Colonic mucosa (tissue), 4 donors: Measurements from ENCODE around the gene DUSP10. TPM values are rescaled to one million over a fixed set of nuclear protein-coding genes. Genes with fewer than 3 reads are reported as not detected.

Experiments
- DNase-seq: peaks from one replicate; pipeline ENCODE4 v3.0.0-alpha.2; 2020
- H3K27ac ChIP-seq: fragments of 200-600 bp; one replicate; pipeline ENCODE4 v1.8.0; 2021
- H3K27me3 ChIP-seq: fragments of 200-600 bp; one replicate; pipeline ENCODE4 v1.8.0; 2021
- H3K36me3 ChIP-seq: fragments of 200-600 bp; one replicate; pipeline ENCODE4 v1.8.0; 2021
- H3K4me1 ChIP-seq: fragments of 200-600 bp; one replicate; pipeline ENCODE4 v1.8.0; 2021; ENCODE audit warnings: mild to moderate bottlenecking
- H3K4me3 ChIP-seq: fragments of 200-600 bp; one replicate; pipeline ENCODE4 v1.8.0; 2021
- H3K9ac ChIP-seq, 2 donors: one replicate each; pipeline ENCODE4 v1.7.0; 2013; ENCODE audit warnings: control low read depth in 2 of 2, low read depth in 2 of 2, low read length in 2 of 2
- H3K9me3 ChIP-seq: fragments of 200-600 bp; one replicate; pipeline ENCODE4 v1.8.0; 2021
- intact Hi-C: fragments of 100-400 bp; cut with DNase I; formaldehyde crosslinking; loops from one replicate; pipeline ENCODE4 v1.14.1; 2022
- total RNA-seq, 2 donors: library from RNA; stranded (reverse); fragmentation: NEBNext Ultra II Directional in 1 of 2; extraction: Animal tissue kit (Norgen Biotek cat#: 25700) in 1 of 2; gene quantifications; one replicate each; pipeline ENCODE4 v1.2.1, GENCODE V29; 2021
- TF ChIP-seq, protein P1 (sequence below): fragments of 200-600 bp; IDR thresholded peaks from one replicate; pipeline ENCODE4 v1.8.0; 2022; ENCODE audit warnings: antibody characterized with exemption, mild to moderate bottlenecking
- donor health status: healthy.
- donor health status: DM: no; HTN: no; CAD: no.
- donor health status: DM: no; HTN: no; CAD: no.

The DUSP10 gene
- total RNA-seq, 2 donors from 2014 or later = 2.8 to 8.1 TPM

DNA sequence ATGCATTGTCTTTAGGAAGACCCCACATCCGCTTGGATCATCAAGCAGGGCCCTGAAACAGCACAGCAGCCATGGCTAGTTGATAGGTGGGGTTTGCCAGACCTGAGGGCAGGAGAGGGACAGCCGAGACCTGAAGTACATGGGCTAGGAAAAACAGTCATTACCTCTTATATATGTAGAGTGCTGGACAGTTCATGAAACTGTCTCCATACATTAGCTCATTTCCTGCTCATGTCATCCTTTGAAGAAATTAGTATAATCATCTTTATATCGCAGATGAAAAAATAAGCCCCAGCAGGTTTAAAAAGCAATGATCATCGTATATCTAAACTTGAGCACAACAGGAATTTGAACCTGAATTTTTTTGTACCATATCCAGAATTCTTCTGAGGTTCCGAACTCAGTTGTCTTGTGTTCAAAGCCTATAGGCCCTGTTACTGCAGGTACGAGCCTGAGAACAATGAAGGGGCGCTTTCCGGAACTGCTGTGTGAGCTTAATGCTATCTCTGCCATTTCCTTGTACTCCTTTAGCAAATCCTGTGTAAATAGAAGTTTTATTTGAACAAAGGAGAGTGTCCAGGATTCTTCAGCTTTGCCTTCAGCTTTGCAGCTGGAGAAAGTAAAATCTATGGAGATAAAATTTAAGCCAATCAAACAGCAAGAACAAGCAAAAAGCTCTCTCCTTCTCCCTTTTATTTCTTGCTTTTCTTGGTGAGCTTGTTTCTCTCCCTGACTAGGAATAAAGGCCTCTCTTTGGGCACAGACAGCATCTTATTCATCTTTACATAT, 32.4 kb upstream of the DUSP10 start:
- H3K27ac ChIP-seq = peak overlapping the region; percentile 13

DNA sequence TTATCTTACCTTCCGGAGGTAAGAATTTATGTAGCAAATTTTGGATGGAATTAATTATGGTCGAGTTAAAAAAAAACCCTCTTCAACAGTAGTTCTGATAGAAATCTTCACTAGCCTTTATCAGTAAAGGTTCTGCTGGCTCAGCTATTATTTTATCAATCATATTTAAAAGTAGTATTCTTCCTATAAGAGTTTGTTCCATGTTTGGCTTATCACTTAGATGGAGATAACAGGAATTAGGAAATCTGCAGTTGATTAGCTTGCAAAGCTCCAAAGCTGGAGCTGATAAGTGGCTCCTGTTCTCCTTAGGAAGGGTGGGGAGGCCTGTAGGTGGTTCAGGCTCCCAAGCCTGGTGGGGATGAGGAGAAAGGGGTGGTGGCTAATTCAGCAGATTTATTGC, 31.5 kb upstream of the DUSP10 start:
- Histone ChIP-seq H3K9ac (no peak overlapping the region), H3K4me1 (peaks cover 7% of the 10 kb centered on the region), H3K9me3 (no peaks in the 10 kb centered on the region), H3K27ac (no peak overlapping the region), H3K36me3 (no peaks in the 10 kb centered on the region), H3K27me3 (no peaks in the 10 kb centered on the region), H3K4me3 (no peak overlapping the region)
- intact Hi-C loops = no loop called here
- DNase-seq = no peak
- TF ChIP-seq, protein P1, sequence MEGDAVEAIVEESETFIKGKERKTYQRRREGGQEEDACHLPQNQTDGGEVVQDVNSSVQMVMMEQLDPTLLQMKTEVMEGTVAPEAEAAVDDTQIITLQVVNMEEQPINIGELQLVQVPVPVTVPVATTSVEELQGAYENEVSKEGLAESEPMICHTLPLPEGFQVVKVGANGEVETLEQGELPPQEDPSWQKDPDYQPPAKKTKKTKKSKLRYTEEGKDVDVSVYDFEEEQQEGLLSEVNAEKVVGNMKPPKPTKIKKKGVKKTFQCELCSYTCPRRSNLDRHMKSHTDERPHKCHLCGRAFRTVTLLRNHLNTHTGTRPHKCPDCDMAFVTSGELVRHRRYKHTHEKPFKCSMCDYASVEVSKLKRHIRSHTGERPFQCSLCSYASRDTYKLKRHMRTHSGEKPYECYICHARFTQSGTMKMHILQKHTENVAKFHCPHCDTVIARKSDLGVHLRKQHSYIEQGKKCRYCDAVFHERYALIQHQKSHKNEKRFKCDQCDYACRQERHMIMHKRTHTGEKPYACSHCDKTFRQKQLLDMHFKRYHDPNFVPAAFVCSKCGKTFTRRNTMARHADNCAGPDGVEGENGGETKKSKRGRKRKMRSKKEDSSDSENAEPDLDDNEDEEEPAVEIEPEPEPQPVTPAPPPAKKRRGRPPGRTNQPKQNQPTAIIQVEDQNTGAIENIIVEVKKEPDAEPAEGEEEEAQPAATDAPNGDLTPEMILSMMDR = no peak

More for the DNA sequence above, 32.4 kb upstream of the DUSP10 start:
- no peak overlapping the region for H3K9ac ChIP-seq
- no peaks in the 10 kb centered on the region for H3K27me3 ChIP-seq
- TF ChIP-seq, protein P1 = no peak
- H3K4me3 ChIP-seq = no peak overlapping the region
- DNase-seq = no peak
- intact Hi-C loops = no loop called here
- H3K9me3 ChIP-seq = no peaks in the 10 kb centered on the region
- H3K4me1 ChIP-seq = peaks cover 7% of the 10 kb centered on the region
- H3K36me3 ChIP-seq = no peaks in the 10 kb centered on the region

DNA sequence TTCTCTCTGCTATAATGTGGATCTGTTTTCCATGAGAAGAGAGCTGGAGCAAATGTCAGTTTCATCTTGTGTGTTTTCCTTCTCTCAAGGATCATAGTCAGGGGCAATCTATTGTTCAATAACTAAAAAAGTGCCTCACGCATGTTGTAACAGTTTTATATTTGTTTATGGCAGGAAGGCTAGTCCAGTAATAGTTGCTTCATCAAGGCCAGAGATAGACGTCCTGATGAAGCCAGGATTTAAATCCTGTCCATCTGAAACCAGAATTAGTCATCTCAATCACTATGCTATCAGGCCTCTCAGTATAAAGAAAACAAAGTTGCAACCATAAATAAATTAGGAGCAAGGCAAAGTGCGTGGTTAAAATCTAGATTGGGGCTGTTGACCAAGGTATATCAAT, 30.2 kb upstream of the DUSP10 start:
- Histone ChIP-seq H3K27me3 (no peaks in the 10 kb centered on the region), H3K9me3 (no peaks in the 10 kb centered on the region), H3K4me3 (no peak overlapping the region), H3K27ac (no peak overlapping the region), H3K4me1 (peaks cover 7% of the 10 kb centered on the region), H3K9ac (no peak overlapping the region), H3K36me3 (no peaks in the 10 kb centered on the region)
- intact Hi-C loops = no loop called here
- TF ChIP-seq, protein P1 = no peak
- DNase-seq = no peak

DNA sequence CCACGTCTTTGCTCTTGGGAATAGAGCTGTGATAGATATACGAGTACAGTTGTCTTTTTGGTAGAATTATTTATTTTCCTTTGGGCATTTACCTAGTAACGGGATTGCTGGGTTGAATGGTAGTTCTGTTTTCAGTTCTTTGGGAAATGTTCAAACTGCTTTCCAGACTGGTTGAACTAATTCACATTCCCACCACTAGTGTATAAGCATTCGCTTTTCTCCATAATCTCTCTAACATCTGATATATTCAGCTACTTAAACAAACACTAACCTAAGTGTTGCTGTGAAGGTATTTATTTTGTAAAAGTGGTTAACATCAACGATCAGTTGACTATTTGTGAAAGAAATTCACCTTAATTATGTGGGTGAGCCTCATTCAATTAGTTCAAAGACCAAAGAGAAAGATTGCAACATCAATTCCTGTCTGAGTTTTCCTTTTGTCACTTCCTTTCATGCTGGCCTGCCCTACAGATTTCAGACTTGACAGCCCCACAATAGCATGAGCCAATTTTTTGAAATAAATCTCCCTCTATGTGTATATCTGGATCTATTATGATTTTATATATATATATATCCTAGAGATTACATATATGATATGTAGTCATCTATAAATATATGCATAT, 26.7 kb upstream of the DUSP10 start:
- H3K27me3 ChIP-seq = no peaks in the 10 kb centered on the region
- H3K36me3 ChIP-seq = no peaks in the 10 kb centered on the region
- H3K4me3 ChIP-seq = no peak overlapping the region
- TF ChIP-seq, protein P1 = no peak
- H3K9ac ChIP-seq = no peak overlapping the region
- intact Hi-C loops = no loop called here
- H3K4me1 ChIP-seq = no peaks in the 10 kb centered on the region
- H3K9me3 ChIP-seq = no peaks in the 10 kb centered on the region
- no peak overlapping the region for H3K27ac ChIP-seq
- no peak for DNase-seq

DNA sequence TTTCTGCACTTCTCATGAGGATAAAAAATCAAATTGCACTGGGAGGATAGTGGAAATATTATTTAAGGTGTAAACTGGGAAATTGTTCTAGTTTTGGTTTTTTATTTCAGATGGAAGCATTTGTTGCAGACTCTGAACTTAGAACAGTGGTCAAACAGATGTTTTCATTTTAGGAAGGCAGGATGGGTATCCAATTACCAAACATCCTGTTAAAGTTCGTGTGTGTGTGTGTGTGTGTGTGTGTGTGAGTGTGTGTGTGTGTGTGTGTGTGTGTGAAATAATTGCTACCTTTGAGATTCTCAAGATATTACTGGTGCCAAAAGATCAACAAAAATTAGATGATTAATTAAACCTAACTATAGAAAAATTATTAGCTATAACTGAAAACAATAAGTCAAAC, 24.3 kb upstream of the DUSP10 start:
- TF ChIP-seq, protein P1 = no peak
- H3K27me3 ChIP-seq = no peaks in the 10 kb centered on the region
- H3K9me3 ChIP-seq = no peaks in the 10 kb centered on the region

More for the DNA sequence above, 24.3 kb upstream of the DUSP10 start:
- Histone ChIP-seq H3K9ac (no peak overlapping the region), H3K27ac (no peak overlapping the region), H3K4me1 (no peaks in the 10 kb centered on the region), H3K36me3 (no peaks in the 10 kb centered on the region), H3K4me3 (no peak overlapping the region)
- DNase-seq = no peak
- intact Hi-C loops = no loop called here
